ENCODE measurements around the gene FBXW5.
A peak's percentile ranks its signal among the peaks of the same experiment; 100 is the strongest.

The FBXW5 gene, protein sequence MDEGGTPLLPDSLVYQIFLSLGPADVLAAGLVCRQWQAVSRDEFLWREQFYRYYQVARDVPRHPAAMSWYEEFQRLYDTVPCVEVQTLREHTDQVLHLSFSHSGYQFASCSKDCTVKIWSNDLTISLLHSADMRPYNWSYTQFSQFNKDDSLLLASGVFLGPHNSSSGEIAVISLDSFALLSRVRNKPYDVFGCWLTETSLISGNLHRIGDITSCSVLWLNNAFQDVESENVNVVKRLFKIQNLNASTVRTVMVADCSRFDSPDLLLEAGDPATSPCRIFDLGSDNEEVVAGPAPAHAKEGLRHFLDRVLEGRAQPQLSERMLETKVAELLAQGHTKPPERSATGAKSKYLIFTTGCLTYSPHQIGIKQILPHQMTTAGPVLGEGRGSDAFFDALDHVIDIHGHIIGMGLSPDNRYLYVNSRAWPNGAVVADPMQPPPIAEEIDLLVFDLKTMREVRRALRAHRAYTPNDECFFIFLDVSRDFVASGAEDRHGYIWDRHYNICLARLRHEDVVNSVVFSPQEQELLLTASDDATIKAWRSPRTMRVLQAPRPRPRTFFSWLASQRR

DNA sequence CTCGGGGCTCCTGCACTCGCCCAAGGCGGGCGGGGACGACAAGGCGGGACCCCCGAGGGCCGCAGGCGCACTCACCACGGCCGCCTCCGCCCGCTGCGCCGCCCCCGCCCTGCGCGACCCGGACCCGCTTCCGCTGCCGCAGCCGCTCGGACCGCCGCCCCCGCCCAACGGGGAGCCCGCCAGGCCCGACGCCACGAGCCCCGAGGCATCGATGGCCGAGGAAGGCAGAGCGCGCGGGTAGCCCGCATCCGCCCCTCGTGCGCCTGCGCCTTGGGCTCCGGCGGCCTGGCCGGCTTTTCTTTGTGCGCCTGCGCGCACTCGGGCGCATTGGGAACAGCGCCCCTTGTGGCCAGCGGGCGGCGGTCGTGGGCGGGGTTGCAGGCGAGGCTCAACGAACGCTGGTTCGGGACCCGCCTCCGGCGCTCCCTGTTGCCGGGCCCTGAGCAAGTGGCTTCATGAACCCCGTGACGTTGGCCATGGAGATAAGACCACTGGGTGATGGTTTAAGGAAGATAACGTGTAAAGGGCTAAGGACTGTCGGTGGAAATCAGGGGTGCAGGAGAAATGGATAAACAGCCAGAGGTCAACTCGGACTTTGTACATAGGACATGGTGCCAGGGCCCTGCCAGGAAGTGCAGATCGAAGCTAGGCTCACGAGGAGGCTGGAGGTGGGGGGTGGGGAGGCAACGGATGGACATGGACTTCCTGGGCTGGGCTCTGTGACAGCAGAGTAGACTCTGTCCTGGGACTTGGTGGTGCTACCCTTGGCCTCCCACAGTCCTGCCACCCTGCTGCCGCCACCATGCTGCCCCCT is at the start of gene FBXW5, which contains the start of gene C8G:
FBXW5 (minus strand) TSS at position 220 of the 814 bp plus-strand sequence. CDS start 655 bp downstream, outside the sequence.
C8G (plus strand) TSS at position 725 of the 814 bp plus-strand sequence; CDS start at position 803, 78 bp downstream.
- DNase-seq (ENCODE audit: low read depth in 2 of 2) = peak; percentile 93 to 94

DNA sequence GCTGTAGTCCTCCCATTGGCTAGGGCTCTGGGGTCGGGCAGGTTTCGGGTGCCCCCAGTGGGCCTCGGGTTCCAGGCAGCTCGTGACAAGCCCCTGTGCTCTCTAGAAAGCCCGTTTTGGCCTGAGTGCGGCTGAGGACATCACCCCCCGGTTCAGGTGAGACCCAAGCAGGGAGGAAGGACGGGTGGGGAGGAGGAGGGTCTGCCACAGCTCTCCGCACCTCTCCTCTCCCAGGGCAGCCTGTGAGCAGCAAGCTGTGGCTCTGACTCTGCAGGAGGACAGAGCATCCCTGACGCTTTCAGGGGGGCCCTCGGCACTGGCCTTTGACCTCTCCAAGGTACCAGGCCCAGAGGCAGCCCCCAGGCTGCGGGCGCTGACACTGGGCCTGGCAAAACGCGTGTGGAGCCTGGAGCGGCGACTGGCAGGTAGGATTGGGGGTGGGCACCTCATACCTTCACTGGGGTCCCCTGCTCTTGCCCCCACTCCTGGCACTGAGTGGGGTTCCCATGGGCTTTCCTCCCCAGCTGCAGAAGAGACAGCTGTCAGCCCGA is 48.4 kb upstream of the FBXW5 start:
- DNase-seq (ENCODE audit: low read depth in 2 of 2) = no peak

DNA sequence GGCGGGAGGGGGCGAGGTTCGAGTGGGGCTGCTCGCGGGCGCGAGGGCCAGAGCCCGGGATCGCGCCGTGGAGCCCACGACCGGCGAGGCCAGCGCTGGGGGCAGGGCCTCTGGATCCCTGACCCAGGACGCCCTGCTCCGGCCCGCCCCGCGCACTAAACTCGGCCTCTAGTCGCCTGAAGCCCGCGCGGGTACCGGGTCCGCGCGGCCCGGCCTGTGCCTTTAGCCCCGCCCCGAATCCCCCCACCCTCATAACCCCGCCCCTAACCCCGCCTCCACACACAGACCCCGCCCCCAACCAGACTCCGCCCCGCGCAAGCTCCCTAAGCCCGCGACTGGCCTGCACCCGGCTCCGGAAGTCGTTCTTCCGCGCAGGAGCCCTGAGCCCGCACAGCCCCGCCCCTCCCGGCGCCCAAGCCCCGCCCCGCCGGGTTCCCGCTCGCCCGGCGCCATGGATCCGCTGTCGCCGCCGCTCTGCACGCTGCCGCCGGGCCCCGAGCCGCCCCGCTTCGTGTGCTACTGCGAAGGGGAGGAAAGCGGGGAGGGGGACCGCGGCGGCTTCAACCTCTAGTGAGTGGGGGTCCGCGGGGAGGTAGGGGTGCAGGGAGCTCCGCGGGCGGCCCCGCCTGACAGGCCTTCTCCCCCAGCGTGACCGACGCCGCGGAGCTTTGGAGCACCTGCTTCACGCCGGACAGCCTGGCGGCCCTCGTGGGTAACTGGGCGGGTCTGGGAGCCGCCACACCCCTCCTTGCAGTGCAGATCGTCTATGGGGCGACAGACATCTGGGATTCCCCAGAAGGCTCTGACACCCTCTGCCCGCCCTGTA is 47.7 kb upstream of the FBXW5 start, which contains the start of gene PAXX:
PAXX (plus strand) TSS at position 430 of the 826 bp plus-strand sequence; CDS start at position 452, 22 bp downstream.
- DNase-seq (ENCODE audit: low read depth in 2 of 2) = peak; percentile 93 to 97

DNA sequence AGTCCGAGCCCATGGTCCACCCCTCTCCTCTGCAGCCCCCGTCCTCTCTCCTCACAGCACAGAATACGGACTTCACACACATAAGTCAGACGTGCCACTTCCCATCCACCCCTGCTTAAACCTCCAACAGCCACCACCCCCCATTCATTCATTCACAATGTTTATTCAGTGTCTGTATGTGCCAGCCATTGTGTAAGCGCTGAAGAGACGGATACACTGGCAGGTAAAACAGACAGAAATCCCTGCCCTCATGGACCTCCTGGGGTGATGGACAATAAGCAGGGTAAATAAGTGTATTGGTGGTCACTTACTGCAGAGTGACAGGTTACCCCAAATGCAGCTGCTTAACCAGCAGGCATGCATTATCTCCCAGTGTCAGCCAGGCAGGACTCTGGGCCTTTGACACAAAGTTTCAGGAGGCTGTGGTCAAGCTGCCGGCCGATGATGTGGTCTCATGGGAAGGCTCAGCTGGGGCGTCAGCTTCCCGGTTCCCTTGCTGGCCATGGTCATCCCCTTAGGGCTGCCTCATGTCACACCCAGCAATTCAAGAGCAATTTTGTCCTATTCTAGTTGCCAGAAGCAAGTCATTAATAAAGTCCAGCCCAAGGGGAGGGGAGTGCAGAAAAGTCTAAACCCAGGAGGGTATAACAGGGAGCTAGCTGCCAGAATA is 45.8 kb upstream of the FBXW5 start:
- no peak for DNase-seq (ENCODE audit: low read depth in 2 of 2)

DNA sequence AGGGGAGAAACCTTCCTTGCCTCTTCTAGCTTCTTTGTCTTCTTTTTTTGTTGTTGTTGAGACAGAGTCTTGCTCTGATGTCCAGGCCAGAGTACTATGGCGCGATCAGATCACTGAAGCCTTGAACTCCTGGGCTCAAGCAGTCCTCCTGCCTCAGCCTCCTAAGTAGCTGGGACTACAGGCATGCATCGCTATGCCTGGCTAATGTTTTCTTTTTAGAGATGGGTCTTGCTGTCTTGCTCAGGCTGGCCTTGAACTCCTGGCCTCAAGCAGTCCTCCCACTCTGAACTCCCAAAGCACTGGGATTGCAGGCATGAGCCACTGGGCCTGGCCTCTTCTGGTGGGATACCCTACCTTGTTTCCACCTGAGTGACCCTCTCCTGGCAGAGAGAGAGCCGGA is 44.3 kb upstream of the FBXW5 start:
- DNase-seq (ENCODE audit: low read depth in 2 of 2) = no peak

DNA sequence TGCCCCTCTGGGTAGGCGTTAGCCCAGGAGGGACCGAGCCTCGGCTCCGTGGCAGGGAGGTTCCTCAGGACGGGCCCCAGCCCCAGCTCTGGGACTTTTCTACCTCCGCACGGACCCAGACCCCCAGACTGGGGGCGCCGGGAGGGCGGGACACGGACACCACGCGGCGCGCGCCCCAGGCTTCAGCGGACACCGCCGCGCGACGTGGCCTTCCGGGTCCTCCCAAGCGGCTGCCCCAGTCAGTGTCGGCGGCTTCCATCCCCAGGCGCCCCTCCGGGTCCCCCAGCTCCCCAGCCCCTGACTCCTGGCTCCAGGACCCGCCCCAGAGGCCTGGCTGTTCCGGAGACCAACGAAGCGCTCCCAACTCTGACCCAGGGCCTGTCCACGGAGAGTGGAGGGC is 41.3 kb upstream of the FBXW5 start:
- no peak for DNase-seq (ENCODE audit: low read depth in 2 of 2)

DNA sequence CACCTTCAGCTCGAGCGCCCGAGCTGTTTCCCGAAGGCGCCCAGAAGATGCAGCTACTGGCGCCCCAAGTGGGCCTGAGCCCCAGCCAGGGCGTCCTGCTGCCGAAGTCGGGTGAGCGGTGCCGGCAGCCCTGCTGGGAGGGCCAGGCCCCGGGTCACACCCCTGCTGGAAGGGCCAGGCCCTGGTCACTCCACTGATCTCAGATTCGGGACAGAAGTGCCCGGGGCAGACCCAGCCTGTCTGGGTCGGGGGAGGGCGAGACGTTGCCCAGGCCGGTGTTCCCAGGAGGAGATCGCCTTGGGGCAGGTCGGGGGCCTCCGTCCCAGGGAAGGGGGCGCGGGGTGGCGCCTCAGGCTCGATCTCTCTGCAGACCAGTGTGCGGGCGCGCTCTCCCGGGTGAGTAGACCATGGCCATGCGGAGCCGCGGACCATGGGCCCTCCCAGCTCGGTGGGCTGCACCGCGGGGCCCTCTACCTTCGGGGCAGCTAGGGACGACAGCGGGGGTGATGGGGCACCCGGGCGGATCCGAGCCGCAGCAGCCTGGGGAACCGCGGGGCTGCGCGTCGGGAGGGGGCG is 40.6 kb upstream of the FBXW5 start:
- DNase-seq (ENCODE audit: low read depth in 2 of 2) = no peak

DNA sequence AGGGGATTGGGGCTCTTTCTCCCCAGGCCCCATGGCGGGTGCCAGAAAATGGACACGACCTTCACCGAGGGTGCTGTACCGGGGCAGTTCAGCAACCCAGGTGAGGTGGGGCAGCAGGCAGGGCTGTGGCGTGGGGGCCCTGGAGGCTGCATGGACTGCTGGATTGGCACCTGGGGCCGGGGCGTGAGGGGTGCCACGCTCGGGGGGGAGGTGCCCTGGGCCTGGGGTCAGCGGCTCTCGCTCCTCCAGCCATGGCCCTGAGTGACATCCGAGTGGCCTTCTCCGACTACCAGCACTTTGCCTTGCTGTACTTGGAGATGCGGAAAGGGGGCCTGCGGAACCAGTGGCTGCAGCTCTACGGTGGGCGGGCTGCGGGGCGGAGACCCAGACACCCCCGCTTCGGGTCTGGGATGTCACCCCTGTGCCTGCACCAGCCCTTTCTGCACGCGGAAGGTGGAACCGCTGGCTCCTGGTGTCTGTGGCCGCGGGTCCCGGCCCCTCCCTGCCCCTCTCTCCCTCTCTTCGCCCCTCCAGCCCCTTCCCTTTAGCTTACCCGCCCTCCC is 40.0 kb upstream of the FBXW5 start:
- DNase-seq (ENCODE audit: low read depth in 2 of 2) = no peak

DNA sequence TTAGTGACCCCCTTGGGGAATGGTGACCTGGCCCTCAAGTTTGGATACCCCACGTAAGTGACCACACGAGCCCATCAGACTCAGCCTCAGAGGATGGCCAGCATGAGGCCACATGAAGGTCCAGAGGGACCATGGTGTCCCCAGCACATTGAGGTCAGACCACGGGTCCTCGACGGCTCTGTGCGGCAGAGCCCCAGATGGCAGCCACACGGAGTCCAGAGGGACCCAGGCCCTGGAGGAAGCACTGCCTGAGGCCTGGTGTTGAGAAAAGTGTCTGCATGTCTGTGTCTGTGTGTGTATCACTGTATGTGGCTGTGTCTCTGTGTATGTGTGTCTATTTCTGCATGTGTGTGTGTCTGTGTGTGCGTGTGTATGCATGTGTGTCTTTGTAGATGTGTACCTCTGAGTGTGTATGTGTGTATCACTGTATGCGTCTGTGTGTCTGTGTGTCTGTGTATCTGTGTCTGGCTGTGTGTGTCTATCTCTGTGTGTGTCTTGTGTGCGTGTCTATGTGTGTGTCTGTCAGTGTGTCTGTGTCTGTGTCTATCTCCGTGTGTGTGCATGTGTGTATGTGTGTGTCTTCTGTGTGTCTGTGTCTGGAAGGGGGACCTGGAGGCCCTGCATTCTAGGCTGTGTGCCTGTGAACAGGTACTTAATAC is 39.2 kb upstream of the FBXW5 start:
- no peak for DNase-seq (ENCODE audit: low read depth in 2 of 2)

DNA sequence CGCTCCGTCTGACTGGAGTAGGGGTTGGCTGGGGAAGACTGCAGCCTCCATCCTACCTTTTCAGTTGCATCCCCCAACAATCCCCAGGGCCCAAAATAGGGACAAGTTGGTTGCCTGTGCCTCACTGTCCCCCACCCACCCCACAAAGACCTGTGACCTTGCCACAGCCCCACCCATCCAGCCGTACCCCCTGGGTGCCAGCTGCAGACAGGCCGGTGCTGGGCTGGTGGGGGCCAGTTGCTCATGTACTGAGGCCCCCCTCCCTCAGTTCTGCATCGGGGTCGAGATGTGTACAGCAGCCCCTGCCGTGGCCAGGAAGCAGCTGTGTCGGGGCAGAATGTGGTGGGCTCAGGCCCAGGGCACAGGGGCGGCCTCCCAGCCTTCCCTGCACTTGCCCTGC is 38.6 kb upstream of the FBXW5 start:
- no peak for DNase-seq (ENCODE audit: low read depth in 2 of 2)

DNA sequence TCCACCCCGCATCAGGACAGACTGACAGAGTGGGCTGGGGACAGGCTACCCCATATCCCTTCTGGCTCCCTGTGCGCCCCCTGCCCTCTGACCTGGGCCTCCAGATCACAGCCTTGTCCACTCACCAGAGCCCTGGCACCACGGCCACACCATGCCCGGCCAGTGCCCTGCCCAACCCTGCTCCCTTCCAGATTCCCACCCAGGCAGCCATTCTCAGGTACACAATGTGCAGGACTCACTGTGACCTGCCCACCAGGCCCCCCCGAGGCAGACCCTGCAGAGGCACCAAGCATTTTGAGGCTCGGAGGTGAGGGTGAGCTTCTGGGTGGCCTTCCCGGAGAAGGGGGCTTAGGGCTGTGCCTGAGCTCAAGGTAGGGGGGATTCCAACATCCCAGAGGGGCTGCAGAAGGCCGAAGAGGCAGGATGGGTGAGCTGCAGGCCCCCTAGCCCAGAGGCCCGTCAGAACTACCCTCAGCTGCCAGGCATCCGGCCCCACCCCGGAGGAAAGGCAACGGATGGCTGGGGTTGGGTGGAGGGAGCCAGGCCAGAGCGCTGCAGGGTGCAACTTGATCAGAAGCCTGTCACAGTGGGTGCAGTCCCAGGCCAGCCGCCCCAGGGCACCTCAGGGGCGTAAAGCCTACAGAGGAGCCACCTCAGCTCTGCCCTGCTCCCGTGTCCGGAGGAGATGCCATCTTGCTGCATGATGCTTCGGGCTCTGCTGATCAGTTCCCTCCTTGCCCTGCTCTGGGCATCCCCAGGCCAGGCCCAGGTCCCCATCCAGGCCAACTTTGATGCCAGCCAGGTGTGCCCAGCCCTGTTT is 37.9 kb upstream of the FBXW5 start, which contains the start of gene LCNL1:
LCNL1 (plus strand) TSS at position 762 of the 820 bp plus-strand sequence. CDS start 594 bp downstream, outside the sequence.
- DNase-seq (ENCODE audit: low read depth in 2 of 2) = no peak

DNA sequence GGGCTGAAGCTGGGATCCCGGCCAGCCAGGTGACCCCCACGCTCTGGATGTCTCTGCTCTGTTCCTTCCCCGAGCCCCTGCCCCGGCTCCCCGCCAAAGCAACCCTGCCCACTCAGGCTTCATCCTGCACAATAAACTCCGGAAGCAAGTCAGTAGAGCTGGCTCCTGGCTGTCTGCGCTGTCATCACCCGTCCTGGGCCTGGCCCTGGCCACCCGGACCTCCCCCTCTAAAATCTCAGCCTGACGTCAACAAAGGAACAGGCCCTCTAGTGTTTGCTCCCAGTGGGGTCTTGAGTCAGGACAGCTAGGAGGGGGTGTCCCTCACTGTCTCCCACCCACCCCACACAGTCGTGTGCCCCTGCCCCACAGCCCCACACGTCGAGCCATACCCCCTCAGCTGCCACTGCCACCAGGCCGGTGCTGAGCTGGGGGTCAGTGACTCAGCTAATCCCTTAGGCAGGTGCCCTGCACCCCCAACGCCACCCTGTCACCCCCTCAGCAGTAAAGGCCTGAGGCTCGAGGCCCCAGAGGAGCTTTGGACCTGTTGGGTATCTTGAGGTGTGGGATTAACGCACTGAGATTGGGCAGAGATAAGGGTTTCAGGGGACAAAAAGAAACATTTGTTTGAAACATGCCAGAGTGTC is 37.2 kb upstream of the FBXW5 start:
- no peak for DNase-seq (ENCODE audit: low read depth in 2 of 2)

DNA sequence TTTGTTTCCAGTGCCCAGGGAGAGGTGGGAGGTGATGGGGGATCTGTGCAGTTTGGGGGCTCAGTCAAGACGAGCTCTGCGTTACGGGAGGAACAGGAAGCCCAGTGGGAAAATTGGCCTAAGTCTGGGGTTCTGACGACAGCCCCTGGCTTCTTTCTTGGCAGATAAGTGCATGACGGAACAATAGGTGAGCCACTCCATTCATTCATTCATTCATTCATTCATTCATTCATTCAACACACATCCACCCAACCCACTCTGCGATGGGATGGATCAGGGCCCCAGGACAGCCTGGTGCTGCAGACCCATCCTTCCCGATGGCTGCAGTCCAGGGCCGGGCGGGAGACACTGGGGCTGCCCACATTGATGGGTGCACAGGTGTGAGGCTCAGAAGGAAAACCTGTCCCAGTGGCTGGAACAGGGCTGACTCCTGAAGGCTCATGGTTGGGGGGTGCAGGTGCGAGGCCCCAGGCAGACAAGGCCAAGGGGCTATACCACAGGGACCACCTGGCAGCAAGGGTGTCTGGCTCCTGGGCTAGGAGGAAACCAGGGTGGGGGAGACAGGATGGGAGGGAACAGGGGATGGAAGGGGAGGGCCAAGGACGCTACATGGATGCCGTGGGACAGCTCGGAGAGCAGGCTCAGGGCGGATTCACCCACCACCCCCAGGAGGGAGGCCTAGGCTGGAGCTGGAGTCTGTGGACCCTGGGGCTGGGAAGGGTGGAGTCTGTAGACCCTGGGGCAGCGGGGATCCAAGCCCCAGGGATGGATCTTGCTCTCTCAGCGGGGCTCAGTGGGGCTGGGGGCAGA is 36.3 kb upstream of the FBXW5 start:
- no peak for DNase-seq (ENCODE audit: low read depth in 2 of 2)

DNA sequence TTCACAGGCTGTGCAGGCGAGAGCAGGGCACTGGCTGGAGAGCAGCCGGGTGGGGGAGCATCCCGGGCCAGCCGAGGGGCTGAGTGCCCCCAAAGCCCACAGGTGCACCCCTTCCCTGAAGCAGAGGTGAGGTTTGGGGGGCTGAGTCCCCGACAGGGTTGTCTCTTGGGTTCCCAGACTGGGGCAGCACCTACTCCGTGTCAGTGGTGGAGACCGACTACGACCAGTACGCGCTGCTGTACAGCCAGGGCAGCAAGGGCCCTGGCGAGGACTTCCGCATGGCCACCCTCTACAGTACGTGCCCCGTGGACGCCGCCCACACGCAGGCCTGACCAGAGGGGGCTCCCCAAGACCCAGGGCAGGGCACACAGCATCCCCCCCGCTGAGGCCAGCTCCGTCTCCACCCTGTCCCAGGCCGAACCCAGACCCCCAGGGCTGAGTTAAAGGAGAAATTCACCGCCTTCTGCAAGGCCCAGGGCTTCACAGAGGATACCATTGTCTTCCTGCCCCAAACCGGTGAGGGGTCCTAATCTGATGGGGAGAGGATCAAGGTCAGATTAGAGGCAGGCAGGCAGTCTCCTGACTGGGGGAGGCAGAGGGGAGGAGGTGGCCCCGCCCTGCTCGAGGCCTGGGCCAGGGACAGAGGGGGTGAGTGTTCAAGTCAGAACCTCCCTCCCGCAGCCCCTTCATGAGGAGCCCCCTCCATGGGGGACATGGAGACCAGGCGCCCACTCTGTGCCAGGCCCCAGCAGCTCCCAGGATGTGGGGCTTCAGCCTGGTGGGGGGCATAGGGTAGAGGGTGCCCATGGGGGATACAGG is 35.4 kb upstream of the FBXW5 start:
- no peak for DNase-seq (ENCODE audit: low read depth in 2 of 2)

DNA sequence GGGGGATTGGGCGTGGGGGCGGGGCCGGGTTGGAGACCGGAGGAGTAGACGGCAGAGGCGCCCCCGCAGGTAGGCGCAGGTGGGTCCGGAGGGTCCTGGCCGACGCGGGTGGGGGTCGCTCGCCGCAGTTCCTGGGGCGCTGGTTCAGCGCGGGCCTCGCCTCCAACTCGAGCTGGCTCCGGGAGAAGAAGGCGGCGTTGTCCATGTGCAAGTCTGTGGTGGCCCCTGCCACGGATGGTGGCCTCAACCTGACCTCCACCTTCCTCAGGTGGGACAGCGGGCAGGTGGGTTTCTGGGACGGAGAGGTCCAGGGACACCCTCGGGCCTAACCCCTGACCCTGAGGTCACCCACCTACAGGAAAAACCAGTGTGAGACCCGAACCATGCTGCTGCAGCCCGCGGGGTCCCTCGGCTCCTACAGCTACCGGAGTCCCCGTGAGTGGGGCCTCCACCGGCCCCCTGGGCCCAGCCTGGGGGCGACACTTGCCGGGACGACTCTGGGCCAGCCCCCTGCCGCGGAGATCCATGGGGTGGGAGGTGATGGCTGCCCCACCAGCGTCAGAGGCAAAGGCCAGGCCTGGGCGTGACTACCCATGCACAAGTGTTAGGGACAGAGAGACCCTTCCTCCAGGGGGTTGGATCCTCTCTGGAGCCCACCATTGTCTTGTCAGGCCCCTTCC is 34.5 kb upstream of the FBXW5 start:
- DNase-seq (ENCODE audit: low read depth in 2 of 2) = no peak

Measured in stimulated activated CD4-positive, alpha-beta T cell treated with anti-CD3 and anti-CD28 coated beads, Interleukin-1b, Interleukin-23, amount 100 ng/mL, for 4 hours (primary cell).